ENCODE measurements around the gene USP2.
"Not testable (repeated sequence)": the region's sequence is repeated elsewhere in the genome, so short reads cannot be mapped to it uniquely, and the experiment has no call there.

The USP2 gene

DNA sequence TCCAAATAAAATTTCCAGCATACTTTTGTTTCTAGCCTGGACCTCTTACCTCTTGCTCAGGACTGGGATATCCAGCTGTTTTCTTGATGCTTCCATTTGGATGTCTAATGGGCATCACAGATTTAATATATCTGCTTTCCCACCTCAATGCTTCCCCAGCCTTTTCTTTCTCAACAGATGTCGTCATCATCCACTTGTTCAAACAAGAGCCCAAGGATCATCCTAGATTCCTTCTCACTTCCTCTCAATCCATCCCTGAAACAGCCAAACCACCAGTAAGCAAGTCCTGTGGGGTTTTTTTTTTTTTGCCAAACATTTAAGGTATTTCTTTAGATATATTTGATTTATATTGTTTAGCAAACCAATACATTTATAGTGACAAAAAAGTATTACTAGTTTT, 29.0 kb upstream of the USP2 start:
- no peak for DNase-seq

DNA sequence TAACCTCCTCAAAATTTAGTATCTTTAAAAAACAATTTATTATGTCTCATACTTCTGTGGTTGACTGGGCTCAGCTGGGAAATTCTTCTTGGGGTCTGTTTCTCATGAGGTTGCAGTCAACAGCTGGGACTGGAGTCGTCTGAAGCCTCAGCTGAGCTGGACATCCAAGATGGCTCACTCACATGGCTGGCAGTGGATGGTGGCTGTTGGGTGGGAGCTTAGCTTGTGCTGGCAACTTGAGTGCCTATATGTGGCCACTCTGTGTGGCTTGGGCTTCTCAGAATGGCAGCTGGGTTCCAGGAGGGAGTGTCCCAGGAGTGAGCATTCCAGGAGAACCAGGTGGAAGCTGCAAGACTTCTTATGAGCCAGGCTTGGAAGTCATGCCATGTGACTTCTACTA, 28.2 kb upstream of the USP2 start:
- DNase-seq = no peak

DNA sequence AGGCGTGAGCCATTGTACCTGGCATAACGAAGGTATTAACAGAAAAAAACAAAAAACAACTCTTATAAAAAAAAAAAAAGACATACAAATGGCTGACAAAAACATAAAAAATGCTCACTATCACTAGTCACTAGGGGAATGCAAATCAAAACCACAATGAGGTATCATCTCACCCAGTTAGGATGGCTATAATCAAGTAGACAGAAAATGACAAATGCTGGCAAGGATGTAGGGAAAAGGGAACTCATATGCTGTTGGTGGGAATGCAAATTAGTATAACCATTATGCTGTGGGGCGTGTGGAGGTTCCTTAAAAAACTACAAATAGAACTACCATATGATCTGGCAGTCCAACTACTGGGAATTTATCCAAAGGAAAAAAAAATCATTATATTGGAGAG, 24.5 kb upstream of the USP2 start:
- no peak for DNase-seq

DNA sequence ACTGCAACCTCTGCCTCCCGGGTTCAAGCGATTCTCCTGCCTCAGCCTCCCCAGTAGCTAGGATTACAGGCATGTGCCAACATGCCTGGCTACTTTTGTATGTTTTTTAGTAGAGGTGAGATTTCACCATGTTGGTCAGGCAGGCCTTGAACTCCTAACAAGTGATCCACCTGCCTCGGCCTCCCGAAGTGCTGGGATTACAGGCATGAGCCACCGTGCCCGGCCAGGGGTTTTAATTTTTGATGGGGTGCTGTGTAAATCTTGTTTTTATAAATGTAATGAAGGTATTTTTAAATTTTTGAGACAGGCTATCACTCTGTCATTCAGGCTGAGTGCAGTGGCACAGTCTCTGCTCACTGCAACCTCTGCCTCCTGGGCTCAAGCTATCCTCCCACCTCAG, 24.0 kb upstream of the USP2 start:
- DNase-seq = not testable (repeated sequence)

DNA sequence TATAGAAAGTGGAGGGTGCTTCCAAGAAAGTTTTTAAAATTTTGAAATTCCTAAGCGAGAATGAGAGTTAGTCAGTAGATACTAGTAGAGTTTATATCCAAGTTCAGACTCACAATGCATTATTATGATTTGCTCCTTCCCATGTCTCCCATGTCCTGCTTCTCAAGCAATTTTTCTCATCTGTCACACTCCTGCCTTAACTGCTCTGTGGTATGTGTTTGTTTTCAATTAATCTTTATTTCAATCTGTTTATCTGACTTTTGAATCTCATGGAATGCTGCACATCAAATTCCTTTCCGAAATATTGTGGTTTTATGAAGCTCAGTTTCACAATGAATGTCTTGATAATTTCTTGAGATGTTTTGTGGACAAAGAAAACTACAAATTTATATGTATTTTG, 23.4 kb upstream of the USP2 start:
- DNase-seq = no peak

DNA sequence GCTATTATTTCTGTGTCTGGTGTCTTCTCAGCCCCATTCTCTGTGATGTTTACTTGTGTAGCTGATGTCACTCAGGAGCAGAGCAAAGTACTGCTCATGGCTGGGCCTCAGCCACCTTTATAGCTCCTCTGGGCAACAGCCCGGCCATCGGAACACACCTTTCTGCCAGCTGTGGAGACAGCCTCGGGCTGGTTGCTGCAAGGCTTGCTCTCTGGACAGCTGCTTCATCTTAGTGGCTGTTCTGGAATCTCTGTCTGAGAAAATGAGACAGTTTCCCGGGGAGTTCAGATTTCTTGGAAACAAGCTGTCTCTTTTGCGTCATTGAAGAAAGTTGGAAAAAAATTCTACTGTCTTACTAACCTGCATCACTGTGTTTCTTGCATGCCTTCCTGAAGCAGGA, 21.5 kb upstream of the USP2 start:
- peak; percentile 57 for DNase-seq

DNA sequence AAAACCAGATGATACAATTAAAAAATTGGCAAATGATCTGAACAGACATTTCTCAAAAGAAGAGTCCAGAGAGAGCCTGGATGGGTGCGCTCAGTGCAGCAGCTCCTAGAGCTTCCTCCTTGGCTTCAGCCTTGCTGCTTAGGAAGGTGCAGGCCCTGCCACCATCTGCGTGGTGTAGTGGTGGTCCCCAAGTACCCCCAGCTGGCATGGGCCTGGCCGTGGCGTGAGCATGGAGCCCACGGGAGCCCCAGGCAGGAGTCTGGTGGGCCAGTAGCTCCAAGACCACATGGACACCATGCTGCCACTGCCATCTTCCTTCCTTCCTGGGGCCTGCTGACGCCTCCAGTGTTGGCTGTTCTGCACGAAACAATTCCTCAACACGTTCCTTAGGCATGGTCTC, 21.0 kb upstream of the USP2 start:
- no peak for DNase-seq

DNA sequence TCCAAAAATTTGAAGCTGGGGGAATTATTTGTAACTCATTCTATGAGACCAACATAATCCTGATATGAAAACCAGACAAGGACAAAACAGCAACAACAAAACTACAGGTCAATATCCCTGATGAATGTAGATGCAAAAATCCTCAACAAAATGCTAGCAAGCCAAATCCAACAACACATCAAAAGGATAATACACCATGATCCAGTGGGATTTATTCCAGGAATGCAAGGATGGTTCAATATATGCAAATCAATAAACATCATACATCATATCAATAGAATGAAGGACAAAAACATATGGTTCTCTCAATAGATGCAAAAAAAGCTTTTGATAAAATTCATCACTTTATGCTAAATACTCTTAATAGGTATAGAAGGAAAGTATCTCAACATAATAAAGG, 19.4 kb upstream of the USP2 start:
- DNase-seq = no peak

DNA sequence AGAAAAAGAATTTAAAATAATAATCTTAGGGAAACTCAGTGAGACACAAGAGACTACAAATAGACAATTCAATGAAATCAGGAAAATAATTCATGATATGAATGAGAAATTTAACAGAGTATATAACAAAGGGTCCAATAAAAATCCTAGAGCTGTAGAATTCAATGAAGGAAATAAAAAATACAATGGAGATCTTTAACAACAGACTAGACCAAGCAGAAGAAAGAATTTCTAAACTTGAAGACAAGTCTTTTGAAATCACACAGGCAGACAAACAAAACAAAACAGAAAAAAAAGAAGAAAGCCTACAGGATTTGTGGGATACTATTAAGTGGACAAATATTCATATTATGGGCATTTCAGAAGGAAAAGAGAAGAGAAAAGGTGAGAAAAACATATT, 16.2 kb upstream of the USP2 start:
- DNase-seq = no peak

DNA sequence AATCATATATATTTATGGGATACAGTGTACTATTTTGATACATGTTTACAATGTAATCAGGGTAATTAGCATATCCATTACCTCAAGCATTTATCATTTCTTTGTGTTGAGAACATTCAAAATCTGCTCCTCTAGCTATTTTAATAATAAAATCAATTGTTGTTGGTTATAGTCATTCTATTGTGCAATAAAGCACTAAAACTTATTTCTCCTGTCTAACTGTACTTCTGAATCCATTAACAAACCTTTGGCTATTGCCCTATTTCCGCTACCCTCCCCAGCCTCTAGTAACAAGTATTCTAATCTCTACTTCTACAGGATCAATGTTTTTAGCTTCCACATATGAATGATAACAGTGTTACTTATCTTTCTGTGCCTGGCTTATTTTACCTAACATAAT, 15.3 kb upstream of the USP2 start:
- DNase-seq = no peak

DNA sequence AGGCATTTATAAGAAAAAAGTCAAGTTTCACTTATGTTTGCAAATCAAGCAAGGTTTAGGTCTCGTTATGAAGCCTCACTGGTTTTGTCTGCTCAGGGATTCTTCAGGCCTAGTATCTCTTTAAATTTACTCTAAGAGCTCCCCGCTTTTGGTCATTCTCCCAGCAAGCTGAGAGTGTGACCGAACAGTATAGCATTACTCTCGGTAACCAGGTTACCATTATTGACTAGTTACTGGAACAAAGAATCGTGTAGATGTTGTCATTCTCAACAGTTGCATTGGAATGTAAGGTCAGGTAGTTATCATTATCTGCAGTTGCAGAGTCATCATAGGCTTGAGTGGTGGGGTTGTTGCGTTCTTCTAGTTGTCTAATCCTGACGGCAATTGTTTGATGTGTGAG, 9.8 kb upstream of the USP2 start:
- DNase-seq = no peak

DNA sequence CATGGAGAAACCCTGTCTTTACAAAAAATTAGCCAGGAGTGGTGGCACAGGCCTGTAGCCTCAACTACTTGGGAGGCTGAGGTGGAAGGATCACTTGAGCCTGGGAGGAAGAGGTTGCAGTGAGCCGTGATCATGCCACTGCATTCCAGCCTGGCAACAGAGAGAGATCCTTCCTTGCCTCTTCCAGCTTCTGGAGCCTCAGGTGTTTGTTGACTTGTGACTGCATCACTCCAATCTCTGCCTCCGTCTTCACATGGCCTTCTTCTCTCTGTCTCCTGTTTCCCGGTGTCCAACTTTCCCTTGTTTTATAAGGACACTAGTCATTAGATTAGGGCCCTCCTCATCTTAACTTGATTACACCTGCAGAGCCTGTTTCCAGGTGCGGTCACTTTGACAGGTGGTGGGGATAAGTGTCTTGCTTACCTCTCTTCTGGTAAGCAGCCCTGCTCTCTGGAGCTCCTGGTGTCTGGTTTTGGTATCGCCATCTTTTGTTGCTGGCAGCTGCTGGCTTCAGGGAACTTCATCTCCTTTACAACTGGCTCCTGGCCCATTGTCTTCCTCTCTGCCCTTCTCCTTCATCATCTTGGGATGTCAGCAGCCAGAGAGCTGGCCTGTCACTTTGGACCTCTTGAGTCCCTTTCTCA, 8.2 kb upstream of the USP2 start:
- DNase-seq = no peak

DNA sequence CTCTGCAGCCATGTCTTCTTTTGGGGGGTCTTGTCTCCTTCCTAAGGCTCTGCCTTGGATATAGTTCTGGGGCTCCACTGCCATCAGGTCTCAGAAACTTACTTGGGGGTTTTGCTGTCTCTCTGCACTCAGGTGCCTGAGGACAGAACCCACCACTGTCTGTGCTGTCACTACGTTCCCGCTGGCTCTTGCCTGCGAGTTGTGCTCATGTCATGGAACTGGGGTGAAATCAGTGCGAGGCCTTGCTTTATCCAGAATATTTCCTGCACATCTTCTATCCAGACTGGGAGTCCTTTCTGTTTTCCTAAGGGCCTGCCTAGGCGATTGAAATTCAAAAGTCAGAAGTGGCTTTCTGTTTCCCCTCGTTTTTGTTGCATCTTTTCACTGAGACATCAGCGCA, 6.6 kb upstream of the USP2 start:
- no peak for DNase-seq

DNA sequence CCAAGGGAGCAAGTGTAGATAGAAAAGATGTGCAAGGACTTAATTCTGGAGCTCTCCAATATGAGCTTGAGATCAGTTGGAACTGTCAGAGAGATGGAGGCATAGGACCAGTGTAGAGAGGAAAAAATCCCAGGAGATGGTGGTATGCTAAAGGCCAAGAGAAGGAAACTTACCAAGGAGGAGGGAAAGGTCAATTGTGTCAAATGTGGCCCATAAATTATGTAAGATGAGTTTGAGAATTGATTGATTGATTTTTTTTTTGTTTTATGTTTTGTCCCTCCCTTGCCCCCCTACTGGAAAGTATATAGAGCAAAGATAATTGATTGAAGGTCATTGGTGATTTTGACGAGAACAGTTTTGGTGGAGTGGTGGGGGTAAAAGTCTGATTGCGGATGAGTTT, 2.8 kb upstream of the USP2 start:
- DNase-seq = no peak

DNA sequence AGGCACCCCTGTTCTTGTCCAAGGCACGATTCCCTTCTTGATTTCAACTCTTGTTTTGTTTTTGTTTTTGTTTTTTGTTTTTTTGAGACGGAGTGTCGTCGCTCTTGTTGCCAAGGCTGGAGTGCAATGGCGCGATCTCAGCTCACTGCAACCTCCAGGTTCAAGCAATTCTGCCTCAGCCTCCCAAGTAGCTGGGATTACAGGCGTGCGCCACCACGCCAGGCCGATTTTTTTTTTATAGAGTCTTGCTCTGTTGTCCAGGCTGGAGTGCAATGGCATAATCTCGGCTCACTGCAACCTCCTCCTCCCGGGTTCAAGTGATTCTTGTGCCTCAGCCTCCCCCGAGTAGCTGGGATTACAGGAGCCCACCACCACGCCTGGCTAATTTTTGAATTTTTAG, 1.0 kb upstream of the USP2 start:
- not testable (repeated sequence) for DNase-seq

DNA sequence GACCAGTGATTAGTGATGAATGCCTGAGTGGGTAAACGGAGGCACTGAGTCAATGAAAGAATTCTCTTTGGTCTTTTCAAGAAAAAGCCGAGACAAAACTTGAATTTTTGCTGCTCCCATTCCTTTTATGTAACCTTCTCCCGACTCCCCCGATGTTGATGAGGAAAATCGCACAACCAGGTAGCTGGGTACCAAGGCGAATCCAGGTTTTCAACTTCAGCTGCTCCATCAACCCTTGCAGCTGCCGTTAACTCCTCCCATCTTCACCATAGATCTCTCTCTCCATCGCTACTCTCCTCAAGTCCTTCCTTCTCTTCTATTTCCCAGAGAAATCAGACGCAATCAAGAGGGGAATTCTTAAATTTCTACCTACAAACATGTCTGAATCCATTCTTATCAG, 611 bp upstream of the USP2 start:
- no peak for DNase-seq

DNA sequence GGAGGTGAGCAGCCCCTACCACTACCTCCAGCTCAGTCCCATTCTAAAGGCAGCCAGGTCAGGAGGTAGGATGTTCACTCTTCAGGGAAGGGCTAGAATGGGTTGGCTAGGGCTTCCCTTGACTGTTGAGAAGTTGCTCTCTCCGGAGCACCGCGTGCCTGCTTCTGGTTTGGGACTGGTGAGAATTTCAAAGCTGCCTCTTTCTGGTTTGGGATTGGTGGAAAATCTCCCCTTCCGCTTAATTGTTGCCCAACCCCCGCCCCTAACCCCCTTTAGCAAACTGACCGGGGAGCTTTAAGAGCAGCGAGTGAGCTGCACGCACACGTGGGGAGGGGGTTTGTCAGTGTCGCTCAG, 686 bp downstream of the USP2 start:
- peak; percentile 55 for DNase-seq

DNA sequence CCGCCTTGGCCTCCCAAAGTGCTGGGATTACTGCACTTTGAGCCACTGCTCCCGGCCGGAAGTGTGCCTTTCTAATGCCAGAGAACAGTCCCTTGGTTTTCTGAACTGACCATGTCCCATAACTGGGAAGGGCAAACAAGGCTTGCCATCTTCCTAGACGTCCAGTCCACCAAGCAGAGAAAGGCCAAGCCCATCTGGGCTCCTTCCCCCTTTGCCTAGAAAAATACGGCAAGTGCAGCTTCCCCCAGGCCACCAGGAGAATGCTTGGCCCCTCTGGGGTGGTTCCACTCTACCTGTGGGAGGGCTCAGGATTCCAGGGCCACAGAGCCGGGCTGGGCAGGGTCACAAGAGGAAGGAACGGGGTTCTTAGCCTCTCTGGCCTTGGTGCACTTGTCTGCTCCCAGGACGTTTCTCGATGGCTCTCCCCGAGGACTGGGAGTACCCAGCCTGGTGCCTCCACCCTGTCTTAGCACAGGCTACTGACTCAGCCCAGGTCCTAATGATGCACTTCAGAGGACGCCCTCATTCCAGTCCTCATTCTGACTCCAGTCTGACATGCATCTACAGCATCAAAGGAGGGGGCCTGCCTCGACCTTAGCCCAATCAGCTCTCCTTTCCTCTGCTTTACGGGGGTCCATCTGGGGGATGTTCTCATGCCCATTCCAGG, 1.2 kb downstream of the USP2 start:
- no peak for DNase-seq

DNA sequence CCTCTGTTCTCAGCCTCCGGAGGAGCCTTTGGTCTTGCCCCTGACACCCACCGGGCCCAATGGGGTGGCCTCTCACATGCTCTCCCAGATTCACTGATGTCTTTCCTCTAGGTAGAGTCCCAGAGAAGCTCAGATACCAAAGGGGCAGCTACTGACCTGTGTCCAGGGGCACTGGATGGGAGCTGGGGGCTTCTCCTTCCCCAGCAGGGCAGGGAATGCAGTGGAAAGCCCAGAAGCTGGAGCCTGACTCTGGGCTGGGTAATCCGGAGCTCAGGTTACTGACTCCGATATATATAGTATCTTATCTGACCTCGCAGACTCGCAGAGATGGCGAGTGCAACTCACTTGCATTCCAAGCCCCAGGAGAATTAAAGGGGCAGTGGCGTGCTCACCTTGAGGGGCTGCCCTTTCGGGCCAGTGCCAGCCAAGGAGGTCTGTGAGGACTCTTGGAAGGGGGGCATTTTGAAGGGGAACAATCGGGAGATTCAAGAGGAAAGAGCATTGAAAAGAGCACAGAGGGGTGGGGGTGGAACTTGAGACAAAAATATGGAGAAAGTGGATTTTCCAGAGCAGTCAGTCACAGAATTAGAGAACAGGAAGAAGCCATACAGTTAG, 2.5 kb downstream of the USP2 start:
- DNase-seq = no peak

DNA sequence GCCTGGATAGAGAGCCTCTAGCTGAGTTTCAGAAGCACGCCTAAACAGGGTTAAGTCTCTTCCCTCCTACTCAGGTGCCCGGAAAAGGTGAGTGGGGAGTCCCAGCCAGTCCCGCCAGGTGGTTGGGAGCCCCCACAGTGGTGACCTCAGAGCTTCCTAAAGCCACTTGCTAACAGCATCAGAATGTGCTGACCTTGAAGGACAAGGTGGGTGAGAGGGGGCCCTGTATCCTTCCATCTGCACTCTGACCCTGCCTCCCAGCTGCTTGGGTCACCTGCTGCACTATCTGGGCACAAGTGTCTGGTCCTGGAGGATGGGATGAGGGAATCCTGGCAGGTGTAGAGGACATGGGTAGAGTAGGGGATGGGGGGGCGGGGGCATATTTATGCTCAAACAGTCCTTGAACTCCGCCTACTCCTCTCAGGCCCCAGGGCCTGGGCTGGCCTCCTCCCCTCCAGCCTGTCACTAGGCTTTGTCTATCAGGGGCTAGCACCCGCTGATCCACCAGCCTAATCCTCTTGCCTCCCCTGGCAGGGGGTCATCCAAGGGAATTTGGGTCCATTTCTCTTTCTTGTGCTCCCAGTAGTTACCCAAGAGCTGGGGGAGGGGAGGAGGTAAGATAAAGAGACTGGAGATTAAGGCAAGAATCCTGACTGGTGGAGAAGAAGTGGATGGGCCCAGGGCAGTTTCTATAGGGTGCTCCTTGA, 3.4 kb downstream of the USP2 start:
- DNase-seq = no peak

DNA sequence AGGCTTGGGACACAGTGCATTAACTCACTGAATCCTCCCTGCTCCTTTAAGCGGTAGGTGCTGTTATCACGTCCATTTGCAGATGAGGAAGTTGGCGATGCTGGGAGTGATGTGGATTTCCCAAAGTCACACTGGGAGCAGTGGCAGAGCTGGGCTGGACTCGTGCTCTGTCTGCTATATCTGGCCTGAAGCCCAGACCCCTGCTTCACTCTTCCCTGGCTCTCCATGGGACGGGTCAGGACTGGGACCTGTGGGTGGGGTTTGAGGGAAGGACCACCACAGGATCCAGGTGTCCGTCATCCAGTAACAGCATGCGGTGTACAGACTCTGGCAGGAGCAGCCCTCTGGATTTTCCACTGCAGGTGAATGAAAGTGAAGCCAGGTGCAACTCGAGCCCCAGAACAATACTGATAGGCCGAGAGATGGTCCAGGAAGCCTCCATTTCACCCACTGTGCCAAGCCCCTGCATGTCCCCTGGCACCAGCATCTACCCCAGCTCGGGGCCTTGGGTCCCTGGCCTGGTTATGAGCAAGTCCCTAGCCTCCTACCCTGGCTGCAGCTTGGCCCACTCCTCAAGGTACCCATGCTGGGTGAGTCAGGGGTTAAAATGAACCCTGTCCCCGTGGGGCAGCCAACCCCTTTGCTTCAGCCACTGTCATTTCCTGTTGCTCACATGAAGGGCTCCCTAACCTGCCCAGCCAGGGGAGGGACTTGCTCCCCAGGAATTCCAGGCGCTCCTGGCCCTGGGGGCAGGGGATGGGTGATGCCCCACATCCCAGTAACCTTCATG, 4.2 kb downstream of the USP2 start:
- no peak for DNase-seq

DNA sequence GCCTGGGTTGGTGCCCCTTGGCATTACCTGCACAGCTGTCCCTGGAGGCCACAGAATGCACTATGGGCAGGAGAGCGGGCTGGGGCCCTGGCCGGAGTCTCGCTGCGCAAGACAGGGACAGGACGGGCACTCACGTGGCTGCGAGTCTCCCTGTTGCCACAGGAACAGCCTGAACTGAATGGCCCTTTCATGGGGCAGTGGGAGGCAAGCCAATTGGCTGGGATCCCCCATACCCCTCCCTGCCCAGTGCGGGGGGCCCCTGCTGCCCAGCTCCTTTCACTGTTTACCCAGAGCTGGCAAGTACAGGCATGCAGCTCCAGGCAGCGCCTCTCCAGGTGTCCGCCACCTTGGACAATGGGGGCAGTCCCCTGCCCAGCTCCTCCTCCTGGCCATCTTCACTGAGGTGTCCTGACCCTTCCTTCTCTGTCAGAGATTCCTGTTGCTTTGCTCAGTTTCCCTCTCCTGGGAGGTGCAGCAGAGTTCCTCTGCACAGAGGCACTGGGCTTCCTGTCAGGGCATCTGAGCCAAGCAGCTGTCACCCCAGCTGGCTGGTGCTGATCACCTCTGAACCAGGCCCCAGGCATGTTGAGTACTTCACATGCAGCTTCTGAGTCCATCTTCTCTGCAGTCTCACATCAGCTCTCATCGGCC, 5.2 kb downstream of the USP2 start:
- peak; percentile 83 for DNase-seq

Measured in right forelimb (tissue), 1 donor.